Liver (tissue), 9 donors: ENCODE measurements around the gene GTF2F2. TPM values are rescaled to one million over a fixed set of nuclear protein-coding genes. Genes with fewer than 3 reads are reported as not detected.
A peak's percentile ranks its signal among the peaks of the same experiment; 100 is the strongest.

Source experiments
- DNase-seq: peaks from one replicate; pipeline ENCODE4 v3.0.0-alpha.2; 2017; ENCODE audit warnings: low spot score
- H3K27ac ChIP-seq, 2 donors: one replicate each; pipeline ENCODE4 v1.7.0; 2013; ENCODE audit warnings: inconsistent platforms in 2 of 2, low read length in 2 of 2, control low read depth in 1 of 2, low read depth in 1 of 2, mild to moderate bottlenecking in 1 of 2
- H3K27me3 ChIP-seq, 4 donors: one replicate each; pipeline versions ENCODE4 v1.6.1 to v1.7.0; 2013; ENCODE audit warnings: low read length in 3 of 4, inconsistent platforms in 1 of 4, mild to moderate bottlenecking in 1 of 4, moderate library complexity in 1 of 4; ENCODE audit not compliant: control insufficient read depth in 4 of 4, insufficient read depth in 4 of 4
- H3K36me3 ChIP-seq, 4 donors: one replicate each; pipeline versions ENCODE4 v1.6.1 to v1.7.0; 2013; ENCODE audit warnings: low read length in 3 of 4, mild to moderate bottlenecking in 3 of 4, low read depth in 1 of 4, moderate library complexity in 1 of 4; ENCODE audit not compliant: control insufficient read depth in 4 of 4, insufficient read depth in 3 of 4
- H3K4me1 ChIP-seq, 4 donors: one replicate each; pipeline versions ENCODE4 v1.6.1 to v1.7.0; 2013; ENCODE audit warnings: low read length in 3 of 4, mild to moderate bottlenecking in 3 of 4, moderate library complexity in 1 of 4; ENCODE audit not compliant: control insufficient read depth in 4 of 4, insufficient read depth in 4 of 4
- H3K4me3 ChIP-seq, 3 donors: one replicate each; pipeline versions ENCODE4 v1.6.1 to v1.7.0; 2013; ENCODE audit warnings: low read length in 3 of 3, control low read depth in 1 of 3, low read depth in 1 of 3, mild to moderate bottlenecking in 1 of 3
- H3K9ac ChIP-seq, 2 donors: one replicate each; pipeline ENCODE4 v1.7.0; 2013; ENCODE audit warnings: low read length in 2 of 2, mild to moderate bottlenecking in 2 of 2, moderate library complexity in 2 of 2, control low read depth in 1 of 2, low read depth in 1 of 2
- H3K9me3 ChIP-seq, 4 donors: one replicate each; pipeline versions ENCODE4 v1.6.1 to v1.7.0; 2013; ENCODE audit warnings: low read length in 3 of 4; ENCODE audit not compliant: control insufficient read depth in 4 of 4
- ATF3 ChIP-seq: IDR thresholded peaks from 2 replicates; pipeline ENCODE4 v1.6.1; 2016; ENCODE audit warnings: antibody characterized with exemption
- EGR1 ChIP-seq, 2 donors: IDR thresholded peaks; 2 replicates each; pipeline ENCODE4 v1.6.1; 2016 to 2018; ENCODE audit warnings: antibody characterized with exemption in 2 of 2, low read depth in 2 of 2
- FOXA1 ChIP-seq: IDR thresholded peaks from 2 replicates; pipeline ENCODE4 v1.6.1; 2016; ENCODE audit warnings: antibody characterized with exemption
- FOXA2 ChIP-seq: IDR thresholded peaks from 2 replicates; pipeline ENCODE4 v1.6.1; 2016; ENCODE audit warnings: antibody characterized with exemption
- GABPA ChIP-seq, 2 donors: IDR thresholded peaks in 1 of 2; conservative IDR thresholded peaks in 1 of 2; 2 replicates each; pipeline ENCODE4 v1.6.1; 2016; ENCODE audit warnings: antibody characterized with exemption in 2 of 2, mild to moderate bottlenecking in 1 of 2, moderate library complexity in 1 of 2
- HNF4A ChIP-seq, 2 donors: conservative IDR thresholded peaks; 2 replicates each; pipeline ENCODE4 v1.6.1; 2016; ENCODE audit warnings: antibody characterized with exemption in 2 of 2, mild to moderate bottlenecking in 2 of 2
- HNF4G ChIP-seq: IDR thresholded peaks from 2 replicates; pipeline ENCODE4 v1.6.1; 2016; ENCODE audit warnings: antibody characterized with exemption
- JUND ChIP-seq, 2 donors: IDR thresholded peaks; 2 replicates each; pipeline ENCODE4 v1.6.1; 2016; ENCODE audit warnings: antibody characterized with exemption in 2 of 2
- MAX ChIP-seq: IDR thresholded peaks from 2 replicates; pipeline ENCODE4 v1.6.1; 2016; ENCODE audit warnings: antibody characterized with exemption
- NR2F2 ChIP-seq: IDR thresholded peaks from 2 replicates; pipeline ENCODE4 v1.6.1; 2016; ENCODE audit warnings: antibody characterized with exemption
- RAD21 ChIP-seq, 2 donors: IDR thresholded peaks; 2 replicates each; pipeline ENCODE4 v1.6.1; 2016; ENCODE audit warnings: antibody characterized with exemption in 2 of 2, mild to moderate bottlenecking in 2 of 2
- REST ChIP-seq: IDR thresholded peaks from 2 replicates; pipeline ENCODE4 v1.6.1; 2016; ENCODE audit warnings: antibody characterized with exemption, mild to moderate bottlenecking
- RXRA ChIP-seq, 2 donors: IDR thresholded peaks; 2 replicates each; pipeline ENCODE4 v1.6.1; 2017 to 2018; ENCODE audit warnings: antibody characterized with exemption in 2 of 2, mild to moderate bottlenecking in 1 of 2
- SP1 ChIP-seq: IDR thresholded peaks from 2 replicates; pipeline ENCODE4 v1.6.1; 2018; ENCODE audit warnings: antibody characterized with exemption, mild to moderate bottlenecking
- TAF1 ChIP-seq: conservative IDR thresholded peaks from 2 replicates; pipeline ENCODE4 v1.6.1; 2016; ENCODE audit warnings: antibody characterized with exemption, mild to moderate bottlenecking
- YY1 ChIP-seq: IDR thresholded peaks from 2 replicates; pipeline ENCODE4 v1.6.1; 2016; ENCODE audit warnings: antibody characterized with exemption, mild to moderate bottlenecking
- ZBTB33 ChIP-seq: IDR thresholded peaks from 2 replicates; pipeline ENCODE4 v1.6.1; 2016; ENCODE audit warnings: antibody characterized with exemption
- WGBS: extraction: QIAGEN DNeasy Blood & Tissue Kit; methylation state at CpG from one replicate; pipeline ENCODE4 v1.1.7; 2013; 5-methylcytosine and 5-hydroxymethylcytosine counted together
- polyA plus RNA-seq, 2 donors: library from polyadenylated mRNA; stranded (reverse) in 1 of 2; unstranded in 1 of 2; fragments of 200-250 nt in 1 of 2; fragments of >200 nt in 1 of 2; fragmentation: Nextera tagmentation in 1 of 2; extraction: Ambion mirVana in 1 of 2; gene quantifications; one replicate each; pipeline versions ENCODE4 v1.2.1 to v1.2.3, GENCODE V29; 2013 to 2015
- total RNA-seq, 2 donors: library from RNA; depleted of rRNA; stranded (reverse); fragments of >200 nt; gene quantifications; one replicate each; pipeline ENCODE4 v1.2.3, GENCODE V29; 2014
- TF ChIP-seq, protein P1 (sequence below): fragments of 150-350 bp; IDR thresholded peaks from 2 replicates; pipeline ENCODE4 v1.5.1; 2017; ENCODE audit warnings: improper control_type of control experiment, low read depth, low read length; ENCODE audit not compliant: missing input control
- donor health status: healthy.
- donor health status: healthy.
- donor health status: healthy.
- donor health status: healthy.
- donor health status: healthy.

GTF2F2 gene
- total and polyA plus RNA-seq, 4 donors, result 6.0 to 8.5 (median 7.3) TPM

DNA sequence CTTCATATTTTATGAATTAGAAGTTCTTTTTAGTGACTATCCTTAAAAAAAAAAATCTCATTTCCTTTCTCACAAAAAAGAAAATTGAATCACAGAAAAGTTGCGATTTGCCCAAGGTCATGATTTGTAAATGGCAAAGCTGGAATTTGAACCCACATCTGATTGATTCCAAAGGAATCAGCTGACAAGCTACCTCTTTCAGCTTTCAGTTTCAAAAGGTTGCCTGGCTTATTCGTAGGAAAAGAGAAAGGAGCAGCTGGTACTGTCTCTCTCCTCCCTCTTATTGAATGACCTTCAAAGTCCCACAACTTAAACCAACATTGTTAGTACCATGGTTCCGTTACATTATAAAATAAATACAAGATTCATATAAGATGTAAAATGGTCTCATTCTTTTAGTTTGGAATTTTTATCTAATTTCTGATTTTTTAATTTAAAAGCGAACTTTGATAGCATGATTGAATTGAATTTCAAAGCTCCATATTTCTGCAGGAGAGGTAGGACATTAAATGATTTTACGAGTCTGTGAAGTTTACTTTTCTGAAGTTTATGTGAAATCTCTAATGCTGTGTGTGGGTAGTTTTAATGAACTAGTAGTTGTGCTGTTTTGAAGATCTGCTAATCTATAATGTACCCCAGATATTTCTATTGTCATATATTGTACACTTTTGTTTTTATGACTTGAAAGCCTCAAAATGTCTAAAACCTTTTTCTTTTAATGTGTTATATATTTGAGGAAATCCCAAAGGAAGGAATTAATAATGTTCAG lies 99.0 kb downstream of the GTF2F2 start:
- DNase-seq, result no peak
- peak overlapping the region in 2 of 3 donors; percentile 27 to 33 for H3K4me3 ChIP-seq
- H3K27me3 ChIP-seq, result no peaks in the 10 kb centered on the region
- H3K9me3 ChIP-seq, result no peaks in the 10 kb centered on the region
- peak overlapping the region; percentile 51 to 80 for H3K27ac ChIP-seq
- TF ChIP-seq YY1 (peak; percentile 72), HNF4G (peak; percentile 80), ZBTB33 (peak; percentile 52), JUND (IDR thresholded peaks at IDR 0.05) (peak; percentile 11 to 56), ATF3 (no peak), TAF1 (peak; percentile 66), EGR1 (IDR thresholded peaks at IDR 0.05; ENCODE audit: low read depth in 2 of 2) (peak in 1 of 2 donors; percentile 14), GABPA (IDR thresholded peaks at IDR 0.05 in 1 of 2, conservative IDR thresholded peaks at IDR 0.05 in 1 of 2) (peak in 1 of 2 donors; percentile 24), RAD21 (IDR thresholded peaks at IDR 0.05) (peak; percentile 16 to 34), REST (peak; percentile 77), FOXA2 (no peak), MAX (no peak), SP1 (peak; percentile 88), HNF4A (conservative IDR thresholded peaks at IDR 0.05) (peak; percentile 93 to 96), RXRA (IDR thresholded peaks at IDR 0.05) (peak; percentile 41 to 47), FOXA1 (no peak), NR2F2 (no peak)
- TF ChIP-seq, protein P1, sequence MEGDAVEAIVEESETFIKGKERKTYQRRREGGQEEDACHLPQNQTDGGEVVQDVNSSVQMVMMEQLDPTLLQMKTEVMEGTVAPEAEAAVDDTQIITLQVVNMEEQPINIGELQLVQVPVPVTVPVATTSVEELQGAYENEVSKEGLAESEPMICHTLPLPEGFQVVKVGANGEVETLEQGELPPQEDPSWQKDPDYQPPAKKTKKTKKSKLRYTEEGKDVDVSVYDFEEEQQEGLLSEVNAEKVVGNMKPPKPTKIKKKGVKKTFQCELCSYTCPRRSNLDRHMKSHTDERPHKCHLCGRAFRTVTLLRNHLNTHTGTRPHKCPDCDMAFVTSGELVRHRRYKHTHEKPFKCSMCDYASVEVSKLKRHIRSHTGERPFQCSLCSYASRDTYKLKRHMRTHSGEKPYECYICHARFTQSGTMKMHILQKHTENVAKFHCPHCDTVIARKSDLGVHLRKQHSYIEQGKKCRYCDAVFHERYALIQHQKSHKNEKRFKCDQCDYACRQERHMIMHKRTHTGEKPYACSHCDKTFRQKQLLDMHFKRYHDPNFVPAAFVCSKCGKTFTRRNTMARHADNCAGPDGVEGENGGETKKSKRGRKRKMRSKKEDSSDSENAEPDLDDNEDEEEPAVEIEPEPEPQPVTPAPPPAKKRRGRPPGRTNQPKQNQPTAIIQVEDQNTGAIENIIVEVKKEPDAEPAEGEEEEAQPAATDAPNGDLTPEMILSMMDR, result no peak
- peaks cover 1 to 17% (median 5%) of the 10 kb centered on the region in 4 donors for H3K4me1 ChIP-seq
- no peaks in the 10 kb centered on the region for H3K36me3 ChIP-seq
- H3K9ac ChIP-seq, result peak overlapping the region; percentile 44 to 61
- WGBS, result 34% methylated on average over 5 of the region's 5 CpGs
